CD8-positive, alpha-beta memory T cell (primary cell): Measurements from ENCODE around the gene CCDC88A. TPM values are rescaled to one million over a fixed set of nuclear protein-coding genes. Genes with fewer than 3 reads are reported as not detected.

ENCODE experiments used
- CTCF ChIA-PET: fragments of 350-600 bp; sonication (Branson Sonifier 250); formaldehyde crosslinking; loops from one replicate; lab custom pipeline; 2021; ENCODE audit warnings: antibody characterized with exemption; lab: Charles Lee
- POLR2A ChIA-PET: fragments of 350-600 bp; sonication (Branson Sonifier 250); formaldehyde crosslinking; loops from one replicate; lab custom pipeline; 2021; ENCODE audit warnings: antibody characterized with exemption; lab: Charles Lee
- DNase-seq, 5 donors: peaks; one replicate each; pipeline versions ENCODE4 v3.0.0 to v3.0.0-alpha.2; 2020 to 2022; ENCODE audit warnings: mixed read lengths in 1 of 5
- H3K27ac ChIP-seq: one replicate; pipeline ENCODE4 v1.7.0; 2013; ENCODE audit warnings: low read depth, mild to moderate bottlenecking, low read length, moderate library complexity
- H3K27me3 ChIP-seq: 2 replicates; pipeline ENCODE4 v1.7.0; 2013; ENCODE audit warnings: low read length, mild to moderate bottlenecking; ENCODE audit not compliant: insufficient read depth, poor library complexity, severe bottlenecking
- H3K36me3 ChIP-seq: 2 replicates; pipeline ENCODE4 v1.7.0; 2013; ENCODE audit warnings: mild to moderate bottlenecking, low read length, moderate library complexity; ENCODE audit not compliant: insufficient read depth
- H3K4me1 ChIP-seq: 2 replicates; pipeline ENCODE4 v1.7.0; 2013; ENCODE audit warnings: mild to moderate bottlenecking, low read length, moderate library complexity; ENCODE audit not compliant: insufficient read depth
- H3K4me3 ChIP-seq: 2 replicates; pipeline ENCODE4 v1.7.0; 2013; ENCODE audit warnings: mild to moderate bottlenecking, low read length
- H3K9me3 ChIP-seq: 2 replicates; pipeline ENCODE4 v1.7.0; 2013; ENCODE audit warnings: mild to moderate bottlenecking, low read length
- H3K27ac Mint-ChIP-seq, 8 donors: one replicate each; pipeline ENCODE4 v1.8.0; 2020 to 2021; ENCODE audit warnings: mixed read lengths in 8 of 8, mild to moderate bottlenecking in 6 of 8, inconsistent platforms in 3 of 8, moderate library complexity in 3 of 8
- H3K27me3 Mint-ChIP-seq, 2 donors: one replicate each; pipeline ENCODE4 v1.8.0; 2020 to 2021; ENCODE audit warnings: mixed read lengths in 2 of 2, mild to moderate bottlenecking in 1 of 2, moderate library complexity in 1 of 2
- H3K36me3 Mint-ChIP-seq, 3 donors: one replicate each; pipeline ENCODE4 v1.8.0; 2020 to 2021; ENCODE audit warnings: mixed read lengths in 3 of 3, inconsistent platforms in 1 of 3, mild to moderate bottlenecking in 1 of 3
- H3K4me1 Mint-ChIP-seq, 3 donors: one replicate each; pipeline ENCODE4 v1.8.0; 2020 to 2021; ENCODE audit warnings: mixed read lengths in 3 of 3, inconsistent platforms in 1 of 3, mild to moderate bottlenecking in 1 of 3
- H3K4me3 Mint-ChIP-seq, 7 donors: one replicate each; pipeline ENCODE4 v1.8.0; 2020 to 2021; ENCODE audit warnings: mixed read lengths in 7 of 7, mild to moderate bottlenecking in 6 of 7, moderate library complexity in 4 of 7, inconsistent platforms in 2 of 7
- H3K9me3 Mint-ChIP-seq, 5 donors: one replicate each; pipeline ENCODE4 v1.8.0; 2020 to 2022; ENCODE audit warnings: mixed read lengths in 5 of 5, mild to moderate bottlenecking in 3 of 5, moderate library complexity in 2 of 5, inconsistent platforms in 1 of 5
- polyA plus RNA-seq: library from polyadenylated mRNA; unstranded; fragments of 300-500 nt; fragmentation: Illumina TruSeq; gene quantifications from one replicate; pipeline ENCODE4 v1.2.3, GENCODE V29; 2021
- total RNA-seq, 2 experiments: library from RNA; stranded (reverse); gene quantifications; one replicate each; pipeline ENCODE4 v1.2.3, GENCODE V29; 2021

The CCDC88A gene
- total and polyA plus RNA-seq, 3 experiments from 2014 or later, result 9.5 to 10.7 (median 9.5) TPM

- no peaks in the 10 kb centered on the region for H3K9me3 Mint-ChIP-seq
- ChIA-PET POLR2A (interaction anchor here (0.8 to 1.9 kb wide), 7 partner anchors 8 to 368 kb away, joined by 3 to 6 read pairs (median 3); partner anchors contain the start of genes CFAP36, CLHC1 and RPS27A), CTCF (no interaction called here)
- peaks cover 0 to 8% (median 0%) of the 10 kb centered on the region in 3 donors for H3K36me3 Mint-ChIP-seq
- Histone ChIP-seq H3K4me1 (peaks cover 17% of the 10 kb centered on the region), H3K36me3 (no peaks in the 10 kb centered on the region), H3K27ac (peak overlapping the region; percentile 74), H3K27me3 (no peaks in the 10 kb centered on the region), H3K4me3 (peak overlapping the region; percentile 88), H3K9me3 (no peaks in the 10 kb centered on the region)
- peak in 3 of 5 donors; percentile 23 to 35 (median 29) for DNase-seq
- H3K4me1 Mint-ChIP-seq, result peaks cover 32 to 52% (median 49%) of the 10 kb centered on the region in 3 donors
- peak overlapping the region; percentile 87 to 97 (median 94) for H3K27ac Mint-ChIP-seq
- H3K4me3 Mint-ChIP-seq, result peak overlapping the region; percentile 85 to 96 (median 93)
- peaks cover 6 to 8% of the 10 kb centered on the region in 2 donors for H3K27me3 Mint-ChIP-seq
These were observed 400 bp downstream of the CCDC88A start for GRCh38 chr2:55419233-55419678.

- Mint-ChIP-seq H3K36me3 (peaks cover 0 to 8% (median 0%) of the 10 kb centered on the region in 3 donors), H3K27me3 (peaks cover under 1 to 8% of the 10 kb centered on the region in 2 donors), H3K27ac (peak overlapping the region; percentile 87 to 97 (median 94)), H3K4me1 (peaks cover 32 to 52% (median 49%) of the 10 kb centered on the region in 3 donors), H3K4me3 (peak overlapping the region; percentile 85 to 96 (median 93)), H3K9me3 (no peaks in the 10 kb centered on the region)
- Histone ChIP-seq H3K4me1 (peaks cover 17% of the 10 kb centered on the region), H3K36me3 (no peaks in the 10 kb centered on the region), H3K9me3 (no peaks in the 10 kb centered on the region), H3K27me3 (no peaks in the 10 kb centered on the region), H3K4me3 (peak overlapping the region; percentile 88), H3K27ac (peak overlapping the region; percentile 74)
- DNase-seq, result peak in 1 of 5 donors; percentile 9
- ChIA-PET CTCF (no interaction called here), POLR2A (interaction anchor here (1.3 kb wide), 1 partner anchor 367 kb away, joined by 3 read pairs; no protein-coding TSS in a partner anchor)
These were observed 984 bp downstream of the CCDC88A start for GRCh38 chr2:55418512-55419232.

- Histone ChIP-seq H3K27ac (peak overlapping the region; percentile 9), H3K9me3 (no peaks in the 10 kb centered on the region), H3K36me3 (no peaks in the 10 kb centered on the region), H3K4me3 (no peak overlapping the region), H3K27me3 (no peaks in the 10 kb centered on the region), H3K4me1 (peaks cover 17% of the 10 kb centered on the region)
- ChIA-PET CTCF (no interaction called here), POLR2A (no interaction called here)
- H3K27me3 Mint-ChIP-seq, result peaks cover 0 to 8% of the 10 kb centered on the region in 2 donors
- no peaks in the 10 kb centered on the region for H3K9me3 Mint-ChIP-seq
- peaks cover 0 to 8% (median 0%) of the 10 kb centered on the region in 3 donors for H3K36me3 Mint-ChIP-seq
- no peak for DNase-seq
- H3K27ac Mint-ChIP-seq, result peak overlapping the region in 7 of 8 donors; percentile 36 to 95 (median 93)
- peak overlapping the region; percentile 32 to 96 (median 90) for H3K4me3 Mint-ChIP-seq
- H3K4me1 Mint-ChIP-seq, result peaks cover 32 to 52% (median 49%) of the 10 kb centered on the region in 3 donors
These were observed 1.6 kb downstream of the CCDC88A start for GRCh38 chr2:55418072-55418471.

- ChIA-PET POLR2A (no interaction called here), CTCF (no interaction called here)
- no peak overlapping the region for H3K27ac Mint-ChIP-seq
- Histone ChIP-seq H3K27ac (peak overlapping the region; percentile 13), H3K4me3 (no peak overlapping the region), H3K27me3 (no peaks in the 10 kb centered on the region), H3K4me1 (peaks cover 17% of the 10 kb centered on the region), H3K9me3 (no peaks in the 10 kb centered on the region), H3K36me3 (no peaks in the 10 kb centered on the region)
- H3K4me1 Mint-ChIP-seq, result peaks cover 32 to 52% (median 49%) of the 10 kb centered on the region in 3 donors
- no peaks in the 10 kb centered on the region for H3K9me3 Mint-ChIP-seq
- no peak overlapping the region for H3K4me3 Mint-ChIP-seq
- peaks cover 0 to 8% of the 10 kb centered on the region in 2 donors for H3K27me3 Mint-ChIP-seq
- H3K36me3 Mint-ChIP-seq, result peaks cover 0 to 8% (median 0%) of the 10 kb centered on the region in 3 donors
- DNase-seq, result no peak
These were observed 2.7 kb downstream of the CCDC88A start for GRCh38 chr2:55416786-55417568.

- Histone ChIP-seq H3K27me3 (no peaks in the 10 kb centered on the region), H3K9me3 (no peaks in the 10 kb centered on the region), H3K4me1 (peaks cover 7% of the 10 kb centered on the region), H3K27ac (no peak overlapping the region), H3K36me3 (no peaks in the 10 kb centered on the region), H3K4me3 (no peak overlapping the region)
- Mint-ChIP-seq H3K4me1 (peaks cover 25 to 40% (median 37%) of the 10 kb centered on the region in 3 donors), H3K36me3 (peaks cover 0 to 7% (median 0%) of the 10 kb centered on the region in 3 donors), H3K4me3 (peak overlapping the region in 1 of 7 donors; percentile 40), H3K9me3 (no peaks in the 10 kb centered on the region), H3K27me3 (peaks cover 0 to 8% of the 10 kb centered on the region in 2 donors), H3K27ac (peak overlapping the region in 6 of 8 donors; percentile 5 to 71 (median 17))
- POLR2A ChIA-PET, result no interaction called here
- DNase-seq, result no peak
- CTCF ChIA-PET, result no interaction called here
These were observed 4.4 kb downstream of the CCDC88A start for GRCh38 chr2:55415300-55415699.

- H3K4me1 Mint-ChIP-seq, result peaks cover 2 to 7% (median 4%) of the 10 kb centered on the region in 3 donors
- no peak overlapping the region for H3K27ac ChIP-seq
- no peaks in the 10 kb centered on the region for H3K27me3 ChIP-seq
- no peak overlapping the region for H3K4me3 ChIP-seq
- DNase-seq, result no peak
- ChIA-PET POLR2A (no interaction called here), CTCF (no interaction called here)
- no peak overlapping the region for H3K4me3 Mint-ChIP-seq
- no peaks in the 10 kb centered on the region for H3K9me3 Mint-ChIP-seq
- H3K27me3 Mint-ChIP-seq, result no peaks in the 10 kb centered on the region
- no peaks in the 10 kb centered on the region for H3K4me1 ChIP-seq
- peak overlapping the region in 1 of 8 donors; percentile 43 for H3K27ac Mint-ChIP-seq
- peaks cover 0 to 3% (median 2%) of the 10 kb centered on the region in 3 donors for H3K36me3 Mint-ChIP-seq
- no peaks in the 10 kb centered on the region for H3K36me3 ChIP-seq
- no peaks in the 10 kb centered on the region for H3K9me3 ChIP-seq
These were observed 10.5 kb downstream of the CCDC88A start for GRCh38 chr2:55408918-55409868.

GRCh38 chr2:55408098-55408882, 11.4 kb downstream of the CCDC88A start:
- no peak overlapping the region for H3K27ac ChIP-seq
- H3K27me3 ChIP-seq, result no peaks in the 10 kb centered on the region
- DNase-seq, result no peak
- POLR2A ChIA-PET, result no interaction called here
- Mint-ChIP-seq H3K4me3 (no peak overlapping the region), H3K27ac (no peak overlapping the region), H3K9me3 (no peaks in the 10 kb centered on the region), H3K27me3 (no peaks in the 10 kb centered on the region), H3K36me3 (peaks cover 0 to 3% (median 3%) of the 10 kb centered on the region in 3 donors), H3K4me1 (peaks cover 2 to 7% (median 4%) of the 10 kb centered on the region in 3 donors)
- H3K4me1 ChIP-seq, result no peaks in the 10 kb centered on the region
- no peaks in the 10 kb centered on the region for H3K9me3 ChIP-seq
- no peaks in the 10 kb centered on the region for H3K36me3 ChIP-seq
- H3K4me3 ChIP-seq, result no peak overlapping the region
- CTCF ChIA-PET, result no interaction called here
